Measurements from ENCODE around the gene SPINT4. TPM values are rescaled to one million over a fixed set of nuclear protein-coding genes. Genes with fewer than 3 reads are reported as not detected.
"Not testable (repeated sequence)": the region's sequence is repeated elsewhere in the genome, so short reads cannot be mapped to it uniquely, and the experiment has no call there.

Gene SPINT4
- not detected for total RNA-seq
- not detected for polyA plus RNA-seq
- long read RNA-seq, donor 1, result 0 reads
- long read RNA-seq, donor 2, result 0 reads
- long read RNA-seq, donor 3, result 0 reads
- long read RNA-seq, donor 4, result 0 reads
- long read RNA-seq, donor 5, result 0 reads
- long read RNA-seq, donor 6, result 0 reads
- long read RNA-seq, donor 7, result 0 reads
- long read RNA-seq, donor 8, result 0 reads
- long read RNA-seq, donor 9, result 0 reads
- long read RNA-seq, donor 10, result 0 reads

GRCh38 chr20:45722047-45722446 is at the start of gene SPINT4:
Gene SPINT4, plus strand, starts transcription at chr20:45722347. Its CDS starts 21 bp downstream, at chr20:45722368.
- intact Hi-C loops (cut with DNase I), result no loop called here

GRCh38 chr20:45672765-45673164 is 49.4 kb upstream of the SPINT4 start:
- TF ChIP-seq CTCF (IDR thresholded peaks at IDR 0.05) (no peak), POLR2A (IDR thresholded peaks at IDR 0.05) (no peak)
- H3K27me3 ChIP-seq, result peaks cover 4% of the 10 kb centered on the region
- no peak overlapping the region for H3K27ac ChIP-seq
- H3K9me3 ChIP-seq (replicated peaks in 1 of 3), result no peaks in the 10 kb centered on the region
- H3K4me1 ChIP-seq (replicated peaks in 1 of 2), result no peaks in the 10 kb centered on the region
- no peak for DNase-seq
- no peak overlapping the region for H3K4me3 ChIP-seq
- H3K36me3 ChIP-seq (replicated peaks in 1 of 2), result no peaks in the 10 kb centered on the region
- intact Hi-C loops (cut with DNase I), result no loop called here

More at GRCh38 chr20:45722047-45722446, at the start of gene SPINT4:
- Histone ChIP-seq H3K9me3 (replicated peaks in 1 of 3) (no peaks in the 10 kb centered on the region), H3K27me3 (no peaks in the 10 kb centered on the region), H3K4me1 (replicated peaks in 1 of 2) (no peaks in the 10 kb centered on the region), H3K27ac (no peak within 1 kb of the TSS), H3K4me3 (no peak within 1 kb of the TSS), H3K36me3 (replicated peaks in 1 of 2) (no peaks in the 10 kb centered on the region)
- 70 to 80% (median 76%) methylated on average over 1 of the region's 1 CpG for WGBS, 4 donors
- TF ChIP-seq CTCF (IDR thresholded peaks at IDR 0.05) (no peak), POLR2A (IDR thresholded peaks at IDR 0.05) (no peak)
- DNase-seq, result no peak

- H3K4me1 ChIP-seq (replicated peaks in 1 of 2), result no peaks in the 10 kb centered on the region
These were observed 42.5 kb upstream of the SPINT4 start for GRCh38 chr20:45679650-45680049.

GRCh38 chr20:45685896-45686295 is 36.3 kb upstream of the SPINT4 start:
- no peaks in the 10 kb centered on the region for H3K36me3 ChIP-seq (replicated peaks in 1 of 2)
- H3K27ac ChIP-seq, result no peak overlapping the region
- H3K4me3 ChIP-seq, result no peak overlapping the region
- no peaks in the 10 kb centered on the region for H3K4me1 ChIP-seq (replicated peaks in 1 of 2)
- no peaks in the 10 kb centered on the region for H3K27me3 ChIP-seq
- no peaks in the 10 kb centered on the region for H3K9me3 ChIP-seq (replicated peaks in 1 of 3)
- DNase-seq, result no peak
- TF ChIP-seq POLR2A (IDR thresholded peaks at IDR 0.05) (no peak), CTCF (IDR thresholded peaks at IDR 0.05) (no peak)
- intact Hi-C loops (cut with DNase I), result no loop called here
- WGBS, 4 donors, result 58 to 72% (median 66%) methylated on average over 2 to 3 of the region's 3 CpGs

More at GRCh38 chr20:45679650-45680049, 42.5 kb upstream of the SPINT4 start:
- intact Hi-C loops (cut with DNase I), result no loop called here
- H3K27ac ChIP-seq, result no peak overlapping the region
- no peak overlapping the region for H3K4me3 ChIP-seq
- peaks cover 0 to 7% (median 0%) of the 10 kb centered on the region in 3 donors for H3K9me3 ChIP-seq (replicated peaks in 1 of 3)
- no peaks in the 10 kb centered on the region for H3K27me3 ChIP-seq
- no peaks in the 10 kb centered on the region for H3K36me3 ChIP-seq (replicated peaks in 1 of 2)
- TF ChIP-seq POLR2A (IDR thresholded peaks at IDR 0.05) (no peak), CTCF (IDR thresholded peaks at IDR 0.05) (no peak)
- no peak for DNase-seq

GRCh38 chr20:45693346-45693745 is 28.8 kb upstream of the SPINT4 start:
- H3K36me3 ChIP-seq (replicated peaks in 1 of 2); H3K27ac ChIP-seq; H3K4me3 ChIP-seq; H3K27me3 ChIP-seq; H3K4me1 ChIP-seq (replicated peaks in 1 of 2); intact Hi-C loops (cut with DNase I); H3K9me3 ChIP-seq (replicated peaks in 1 of 3); DNase-seq: not testable (repeated sequence)
- WGBS, 4 donors, result 60 to 100% (median 82%) methylated on average over 1 to 12 of the region's 12 CpGs
